GM15510 (cell line): Measurements from ENCODE around the gene DARS2.

ENCODE experiments used
- POLR2A ChIP-seq: IDR thresholded peaks from 3 replicates; pipeline ENCODE4 v1.6.1; 2011; ENCODE audit warnings: borderline replicate concordance; ENCODE audit not compliant: insufficient read length; ENCODE audit errors: extremely low read depth

The DARS2 gene

GRCh38 chr1:173868266-173869020 is 44.0 kb downstream of the DARS2 start, which contains the start of gene ZBTB37:
Gene ZBTB37, plus strand, starts transcription at chr1:173868380. Its CDS starts 1,846 bp downstream, at chr1:173870226.
- no peak for TF ChIP-seq POLR2A

GRCh38 chr1:173869021-173869359 is 44.5 kb downstream of the DARS2 start:
- no peak for TF ChIP-seq POLR2A

GRCh38 chr1:173870252-173871075 is 46.0 kb downstream of the DARS2 start:
- TF ChIP-seq POLR2A, result peak; percentile 55

- TF ChIP-seq POLR2A, result no peak
These were observed 46.6 kb downstream of the DARS2 start for GRCh38 chr1:173871091-173871490.

GRCh38 chr1:173871500-173871899 is 47.0 kb downstream of the DARS2 start:
- TF ChIP-seq POLR2A, result no peak

- no peak for TF ChIP-seq POLR2A
These were observed 52.3 kb downstream of the DARS2 start for GRCh38 chr1:173876732-173877131.

GRCh38 chr1:173878251-173878650 is 53.8 kb downstream of the DARS2 start:
- no peak for TF ChIP-seq POLR2A

- no peak for TF ChIP-seq POLR2A
These were observed 60.2 kb downstream of the DARS2 start for GRCh38 chr1:173884701-173885100.

- no peak for TF ChIP-seq POLR2A
These were observed 62.5 kb downstream of the DARS2 start for GRCh38 chr1:173886746-173887611.

- TF ChIP-seq POLR2A, result no peak
These were observed 63.2 kb downstream of the DARS2 start for GRCh38 chr1:173887627-173888026.

- TF ChIP-seq POLR2A, result no peak
These were observed 64.3 kb downstream of the DARS2 start for GRCh38 chr1:173888749-173889148.

GRCh38 chr1:173889885-173890284 is 65.4 kb downstream of the DARS2 start:
- no peak for TF ChIP-seq POLR2A

GRCh38 chr1:173893611-173894010 is 69.1 kb downstream of the DARS2 start:
- TF ChIP-seq POLR2A, result no peak

- TF ChIP-seq POLR2A, result no peak
These were observed 69.7 kb downstream of the DARS2 start for GRCh38 chr1:173894189-173894588.

GRCh38 chr1:173900427-173900826 is 76.0 kb downstream of the DARS2 start:
- no peak for TF ChIP-seq POLR2A
